Endothelial cell of umbilical vein (primary cell): Measurements from ENCODE around the gene NAXD. TPM values are rescaled to one million over a fixed set of nuclear protein-coding genes. Genes with fewer than 3 reads are reported as not detected.

ENCODE experiments used
- BruUV-seq: library from RNA; stranded (reverse); fragments of 400-500 nt; replicated peaks from 2 replicates; lab custom pipeline; 2021; lab: Mats Ljungman, UMichigan
- CTCF ChIA-PET: fragments of 300-600, 350-600 bp; sonication (Branson Sonifier 250); formaldehyde crosslinking; loops from one replicate; lab custom pipeline; 2021; ENCODE audit warnings: antibody characterized with exemption, inconsistent platforms; lab: Charles Lee
- POLR2A ChIA-PET: fragments of 300-600, 350-600 bp; sonication (Branson Sonifier 250); formaldehyde crosslinking; loops from one replicate; lab custom pipeline; 2021; ENCODE audit warnings: antibody characterized with exemption, inconsistent platforms; lab: Charles Lee
- DNase-seq: peaks from one replicate; pipeline ENCODE4 v3.0.0-alpha.2; 2011; ENCODE audit warnings: low read depth, low spot score
- FAIRE-seq: peaks from 2 replicates; lab custom pipeline; 2011; peaks lifted over from hg19 to GRCh38; lab: Jason Lieb, UNC
- H2AFZ ChIP-seq: 2 replicates; pipeline ENCODE4 v1.6.0; 2012; ENCODE audit warnings: low read depth, low read length, control low read depth, inconsistent platforms
- H3K27ac ChIP-seq: 2 replicates; pipeline ENCODE4 v1.5.1; 2011; ENCODE audit warnings: low read depth, mild to moderate bottlenecking, control low read depth, low read length, moderate library complexity; ENCODE audit not compliant: insufficient read depth
- H3K27me3 ChIP-seq, 2 experiments: 2 replicates each; pipeline versions ENCODE4 v1.6.0 to v1.6.1; 2011; ENCODE audit warnings: low read length in 2 of 2, mixed read lengths in 1 of 2; ENCODE audit not compliant: control insufficient read depth in 2 of 2, insufficient read depth in 2 of 2
- H3K36me3 ChIP-seq, 2 experiments: 2 replicates in 1 of 2; 3 replicates in 1 of 2; pipeline ENCODE4 v1.5.1; 2011; ENCODE audit warnings: low read length in 2 of 2, mild to moderate bottlenecking in 1 of 2, moderate library complexity in 1 of 2; ENCODE audit not compliant: control insufficient read depth in 2 of 2, insufficient read depth in 2 of 2; ENCODE audit errors: extremely low read depth in 1 of 2
- H3K4me1 ChIP-seq: 3 replicates; pipeline ENCODE4 v1.5.1; 2011; ENCODE audit warnings: mild to moderate bottlenecking, low read length; ENCODE audit not compliant: control insufficient read depth, insufficient read depth; ENCODE audit errors: extremely low read depth
- H3K4me2 ChIP-seq: 2 replicates; pipeline ENCODE4 v1.6.1; 2011; ENCODE audit warnings: low read length, control low read depth, mixed read lengths; ENCODE audit not compliant: insufficient read depth
- H3K4me3 ChIP-seq, 3 experiments: fragments of 200-600 bp in 1 of 3; sonication (generic), shearing (Covaris generic) in 1 of 3; replicated peaks in 1 of 3; 2 replicates each; pipeline ENCODE4 v1.5.1; 2011 to 2016; ENCODE audit warnings: control low read depth in 3 of 3, low read length in 3 of 3, mild to moderate bottlenecking in 2 of 3, inconsistent platforms in 1 of 3, low read depth in 1 of 3, moderate library complexity in 1 of 3; ENCODE audit not compliant: insufficient read depth in 1 of 3
- H3K79me2 ChIP-seq: 2 replicates; pipeline ENCODE4 v1.6.0; 2012; ENCODE audit warnings: low read length, inconsistent platforms; ENCODE audit not compliant: control insufficient read depth, insufficient read depth
- H3K9ac ChIP-seq: replicated peaks from 2 replicates; pipeline ENCODE3; 2011; ENCODE audit warnings: low read length, control low read depth; ENCODE audit not compliant: insufficient read depth; ENCODE audit errors: extremely low read depth
- H3K9me1 ChIP-seq: replicated peaks from 3 replicates; pipeline ENCODE4 v1.6.0; 2011; ENCODE audit warnings: mild to moderate bottlenecking, low read length; ENCODE audit not compliant: control insufficient read depth, insufficient read depth; ENCODE audit errors: extremely low read depth
- H3K9me3 ChIP-seq: replicated peaks from 2 replicates; pipeline ENCODE4 v1.5.1; 2012; ENCODE audit warnings: low read length, inconsistent platforms; ENCODE audit not compliant: control insufficient read depth, insufficient read depth
- H4K20me1 ChIP-seq: replicated peaks from 2 replicates; pipeline ENCODE3; 2011; ENCODE audit warnings: mild to moderate bottlenecking, low read length; ENCODE audit not compliant: control insufficient read depth, insufficient read depth; ENCODE audit errors: extremely low read depth
- EZH2 ChIP-seq: IDR thresholded peaks from 2 replicates; pipeline ENCODE4 v1.6.1; 2012; ENCODE audit warnings: borderline replicate concordance, low read depth, mild to moderate bottlenecking, moderate library complexity, low read length, inconsistent platforms; ENCODE audit not compliant: severe bottlenecking
- FOS ChIP-seq: IDR thresholded peaks from 2 replicates; pipeline ENCODE4 v1.6.1; 2011; ENCODE audit warnings: mild to moderate bottlenecking, low read length, moderate library complexity, borderline replicate concordance; ENCODE audit not compliant: insufficient read depth
- GATA2 ChIP-seq: IDR thresholded peaks from 2 replicates; pipeline ENCODE4 v1.7.0; 2011; ENCODE audit warnings: low read depth, mild to moderate bottlenecking, moderate library complexity, mixed read lengths, low read length; ENCODE audit not compliant: insufficient read length, insufficient read depth
- JUN ChIP-seq: IDR thresholded peaks from 2 replicates; pipeline ENCODE4 v1.6.1; 2011; ENCODE audit warnings: borderline replicate concordance, low read depth; ENCODE audit not compliant: insufficient read length, insufficient read depth
- MYC ChIP-seq: IDR thresholded peaks from one replicate; pipeline ENCODE4 v1.6.1; 2011; ENCODE audit warnings: mild to moderate bottlenecking, low read depth, low read length
- POLR2A ChIP-seq: IDR thresholded peaks from 2 replicates; pipeline ENCODE4 v1.6.1; 2012; ENCODE audit warnings: low read depth, mild to moderate bottlenecking, control low read depth, low read length
- POLR2AphosphoS5 ChIP-seq: IDR thresholded peaks from 2 replicates; pipeline ENCODE4 v1.6.1; 2012; ENCODE audit warnings: low read depth, mild to moderate bottlenecking, control low read depth, low read length, moderate library complexity; ENCODE audit not compliant: insufficient read depth
- dilution Hi-C: fragments of 300-500 bp; cut with MboI; formaldehyde crosslinking; loops from one replicate; pipeline ENCODE4 v1.15.0; 2019; ENCODE audit warnings: low sequenced_read_pairs; ENCODE audit not compliant: extremely low pct_ligation_motif_present
- intact Hi-C: fragments of 100-400 bp; cut with micrococcal nuclease; formaldehyde crosslinking; loops from one replicate; pipeline ENCODE4 v1.10.0; 2022
- polyA plus RNA-seq, 4 experiments: library from polyadenylated mRNA; depleted of rRNA in 3 of 4; stranded (reverse) in 3 of 4; unstranded in 1 of 4; fragments of >200 nt; gene quantifications; 2 replicates each; pipeline versions ENCODE4 v1.2.1 to v1.2.3, GENCODE V29; 2011 to 2012; ENCODE audit warnings: missing spikeins in 1 of 4
- total RNA-seq: library from RNA; stranded (reverse); gene quantifications from 2 replicates; pipeline ENCODE4 v1.2.3, GENCODE V29; 2021
- TF ChIP-seq, protein P1 (sequence below): IDR thresholded peaks from 2 replicates; pipeline ENCODE4 v1.6.1; 2011; ENCODE audit not compliant: insufficient read depth, insufficient read length
- TF ChIP-seq, protein P2 (sequence below), 2 donors: IDR thresholded peaks; 1 replicate in 1 of 2; 2 replicates in 1 of 2; pipeline ENCODE4 v1.5.1; 2011; ENCODE audit warnings: low read length in 2 of 2, mild to moderate bottlenecking in 2 of 2, moderate library complexity in 2 of 2, control low read depth in 1 of 2, inconsistent platforms in 1 of 2, low read depth in 1 of 2; ENCODE audit not compliant: insufficient read depth in 1 of 2; ENCODE audit errors: extremely low read depth in 1 of 2

Gene NAXD
- total and polyA plus RNA-seq, 2 donors (not counting 3 experiments of a cell fraction or from before 2014, with no cell fraction given), result 19.9 to 42.9 TPM

DNA sequence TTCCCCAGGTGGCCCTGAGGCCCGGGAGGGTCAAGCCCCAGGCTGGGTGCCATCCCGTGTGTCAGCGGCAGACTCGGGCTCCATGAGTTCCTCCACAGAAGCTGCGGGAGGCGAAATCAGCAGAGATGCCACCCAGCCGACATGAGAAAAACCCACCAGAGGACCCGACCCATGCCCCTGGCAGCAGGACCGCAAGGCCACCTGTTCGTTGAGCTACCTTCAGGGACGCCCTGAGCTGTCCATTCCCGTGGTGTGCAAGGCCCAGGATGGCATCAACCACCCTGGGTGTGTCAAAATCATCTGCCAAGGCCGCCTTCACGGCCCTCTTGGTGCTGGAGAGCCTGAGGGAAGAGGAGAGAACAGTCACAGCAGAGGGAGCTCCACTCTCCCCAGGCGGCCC is 30.4 kb downstream of the NAXD start:
- ChIA-PET CTCF (interaction anchor here (1.3 to 2.2 kb wide), 3 partner anchors 10 to 190 kb away, joined by 3 to 7 read pairs (median 5); no protein-coding TSS in a partner anchor), POLR2A (no interaction called here)
- Histone ChIP-seq H3K4me3 (no peak overlapping the region), H3K27ac (no peak overlapping the region), H3K9me3 (no peaks in the 10 kb centered on the region), H3K9me1 (no peaks in the 10 kb centered on the region), H2AFZ (no peak overlapping the region), H3K4me1 (no peaks in the 10 kb centered on the region), H4K20me1 (no peaks in the 10 kb centered on the region), H3K4me2 (no peak overlapping the region), H3K27me3 (no peaks in the 10 kb centered on the region), H3K9ac (no peak overlapping the region), H3K36me3 (peaks cover 0 to 9% of the 10 kb centered on the region in 2 experiments), H3K79me2 (no peaks in the 10 kb centered on the region)
- intact Hi-C loops (loop anchor here (2.0 kb wide), 1 partner anchor 67 kb away; the partner anchor contains the start of gene ING1), dilution Hi-C loops (no loop called here)
- no peak for TF ChIP-seq POLR2AphosphoS5
- TF ChIP-seq, protein P1, sequence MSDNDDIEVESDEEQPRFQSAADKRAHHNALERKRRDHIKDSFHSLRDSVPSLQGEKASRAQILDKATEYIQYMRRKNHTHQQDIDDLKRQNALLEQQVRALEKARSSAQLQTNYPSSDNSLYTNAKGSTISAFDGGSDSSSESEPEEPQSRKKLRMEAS, result no peak
- TF ChIP-seq, protein P2, sequence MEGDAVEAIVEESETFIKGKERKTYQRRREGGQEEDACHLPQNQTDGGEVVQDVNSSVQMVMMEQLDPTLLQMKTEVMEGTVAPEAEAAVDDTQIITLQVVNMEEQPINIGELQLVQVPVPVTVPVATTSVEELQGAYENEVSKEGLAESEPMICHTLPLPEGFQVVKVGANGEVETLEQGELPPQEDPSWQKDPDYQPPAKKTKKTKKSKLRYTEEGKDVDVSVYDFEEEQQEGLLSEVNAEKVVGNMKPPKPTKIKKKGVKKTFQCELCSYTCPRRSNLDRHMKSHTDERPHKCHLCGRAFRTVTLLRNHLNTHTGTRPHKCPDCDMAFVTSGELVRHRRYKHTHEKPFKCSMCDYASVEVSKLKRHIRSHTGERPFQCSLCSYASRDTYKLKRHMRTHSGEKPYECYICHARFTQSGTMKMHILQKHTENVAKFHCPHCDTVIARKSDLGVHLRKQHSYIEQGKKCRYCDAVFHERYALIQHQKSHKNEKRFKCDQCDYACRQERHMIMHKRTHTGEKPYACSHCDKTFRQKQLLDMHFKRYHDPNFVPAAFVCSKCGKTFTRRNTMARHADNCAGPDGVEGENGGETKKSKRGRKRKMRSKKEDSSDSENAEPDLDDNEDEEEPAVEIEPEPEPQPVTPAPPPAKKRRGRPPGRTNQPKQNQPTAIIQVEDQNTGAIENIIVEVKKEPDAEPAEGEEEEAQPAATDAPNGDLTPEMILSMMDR (IDR thresholded peaks at IDR 0.05; ENCODE audit: extremely low read depth in 1 of 2, insufficient read depth in 1 of 2, low read depth in 1 of 2, low read length in 2 of 2), result no peak
- TF ChIP-seq POLR2A, result no peak
- TF ChIP-seq GATA2, result no peak
- no peak for TF ChIP-seq MYC
- TF ChIP-seq FOS, result no peak
- no peak for TF ChIP-seq JUN
- TF ChIP-seq EZH2, result no peak
- FAIRE-seq (no peak), DNase-seq (no peak)
- BruUV-seq, result no TSS peak
